HEK293 (cell line): ENCODE data around the gene TMX3.

Experiments used
- SETDB1 ChIP-seq: IDR thresholded peaks from one replicate; pipeline ENCODE4 v1.6.1; 2017; ENCODE audit warnings: mild to moderate bottlenecking, low read length, moderate library complexity, mixed read lengths; ENCODE audit not compliant: insufficient read length
- TCF7L2 ChIP-seq: IDR thresholded peaks from 2 replicates; pipeline ENCODE4 v1.6.1; 2011; ENCODE audit warnings: low read depth, mild to moderate bottlenecking, inconsistent platforms, low read length, moderate library complexity, borderline replicate concordance
- ZNF10 ChIP-seq: fragments of 450-650 bp; formaldehyde crosslinking; IDR thresholded peaks from 2 replicates; pipeline ENCODE4 v1.5.1; 2017; ENCODE audit warnings: missing biosample characterization, missing genetic modification characterization
- ZNF121 ChIP-seq: fragments of 450-650 bp; formaldehyde crosslinking; IDR thresholded peaks from 2 replicates; pipeline ENCODE4 v1.5.1; 2016; ENCODE audit warnings: missing biosample characterization, missing genetic modification characterization
- ZNF146 ChIP-seq: fragments of 450-650 bp; formaldehyde crosslinking; IDR thresholded peaks from 2 replicates; pipeline ENCODE4 v1.5.1; 2016; ENCODE audit warnings: missing biosample characterization, missing genetic modification characterization
- ZNF585B ChIP-seq: fragments of 450-650 bp; formaldehyde crosslinking; IDR thresholded peaks from 2 replicates; pipeline ENCODE4 v1.5.1; 2016; ENCODE audit warnings: missing biosample characterization, missing genetic modification characterization
- ZNF747 ChIP-seq: fragments of 450-650 bp; formaldehyde crosslinking; IDR thresholded peaks from 2 replicates; pipeline ENCODE4 v1.5.1; 2016; ENCODE audit warnings: missing biosample characterization, missing genetic modification characterization
- ZNF785 ChIP-seq: fragments of 450-650 bp; formaldehyde crosslinking; IDR thresholded peaks from 2 replicates; pipeline ENCODE4 v1.5.1; 2016; ENCODE audit warnings: missing biosample characterization, missing genetic modification characterization
- ZNF830 ChIP-seq: fragments of 450-650 bp; IDR thresholded peaks from 2 replicates; pipeline ENCODE4 v1.5.0; 2018; ENCODE audit warnings: missing biosample characterization, missing genetic modification characterization, low read depth, mild to moderate bottlenecking, moderate library complexity
- TF ChIP-seq, protein P1 (sequence below): fragments of 450-650 bp; formaldehyde crosslinking; IDR thresholded peaks from 2 replicates; pipeline ENCODE4 v1.5.1; 2016; ENCODE audit warnings: missing biosample characterization, missing genetic modification characterization
- TF ChIP-seq, protein P2 (sequence below): fragments of 450-650 bp; formaldehyde crosslinking; IDR thresholded peaks from 2 replicates; pipeline ENCODE4 v1.5.1; 2016; ENCODE audit warnings: missing biosample characterization, missing genetic modification characterization
- TF ChIP-seq, protein P3 (sequence below): fragments of 450-650 bp; formaldehyde crosslinking; IDR thresholded peaks from 2 replicates; pipeline ENCODE4 v1.5.1; 2016; ENCODE audit warnings: missing biosample characterization, missing genetic modification characterization

DNA sequence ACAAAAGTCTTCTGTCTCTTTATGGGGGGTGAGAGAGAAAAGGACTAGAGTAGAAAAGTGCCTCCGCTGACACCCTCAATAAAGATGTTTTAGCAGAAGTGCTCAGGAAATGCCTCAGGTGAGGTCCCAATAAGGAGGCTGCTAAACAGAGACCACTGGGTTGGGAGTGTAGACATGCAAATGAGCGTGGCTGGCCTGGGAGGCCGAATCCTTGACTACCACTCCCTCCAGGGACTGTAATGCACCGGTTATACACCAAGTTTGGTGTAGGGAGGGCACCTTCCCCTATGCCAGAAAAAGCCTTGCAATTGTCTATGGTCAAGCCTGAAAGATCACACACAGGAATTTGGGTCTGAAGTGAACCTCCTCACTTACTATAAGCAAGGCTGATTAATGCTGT, 1.8 kb downstream of the TMX3 start:
- TF ChIP-seq ZNF747 (tag by site-specific recombination) = no peak
- TF ChIP-seq, protein P1, sequence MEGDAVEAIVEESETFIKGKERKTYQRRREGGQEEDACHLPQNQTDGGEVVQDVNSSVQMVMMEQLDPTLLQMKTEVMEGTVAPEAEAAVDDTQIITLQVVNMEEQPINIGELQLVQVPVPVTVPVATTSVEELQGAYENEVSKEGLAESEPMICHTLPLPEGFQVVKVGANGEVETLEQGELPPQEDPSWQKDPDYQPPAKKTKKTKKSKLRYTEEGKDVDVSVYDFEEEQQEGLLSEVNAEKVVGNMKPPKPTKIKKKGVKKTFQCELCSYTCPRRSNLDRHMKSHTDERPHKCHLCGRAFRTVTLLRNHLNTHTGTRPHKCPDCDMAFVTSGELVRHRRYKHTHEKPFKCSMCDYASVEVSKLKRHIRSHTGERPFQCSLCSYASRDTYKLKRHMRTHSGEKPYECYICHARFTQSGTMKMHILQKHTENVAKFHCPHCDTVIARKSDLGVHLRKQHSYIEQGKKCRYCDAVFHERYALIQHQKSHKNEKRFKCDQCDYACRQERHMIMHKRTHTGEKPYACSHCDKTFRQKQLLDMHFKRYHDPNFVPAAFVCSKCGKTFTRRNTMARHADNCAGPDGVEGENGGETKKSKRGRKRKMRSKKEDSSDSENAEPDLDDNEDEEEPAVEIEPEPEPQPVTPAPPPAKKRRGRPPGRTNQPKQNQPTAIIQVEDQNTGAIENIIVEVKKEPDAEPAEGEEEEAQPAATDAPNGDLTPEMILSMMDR (tag by site-specific recombination) = no peak
- no peak for TF ChIP-seq SETDB1
- no peak for TF ChIP-seq ZNF585B (tag by site-specific recombination)
- TF ChIP-seq, protein P2, sequence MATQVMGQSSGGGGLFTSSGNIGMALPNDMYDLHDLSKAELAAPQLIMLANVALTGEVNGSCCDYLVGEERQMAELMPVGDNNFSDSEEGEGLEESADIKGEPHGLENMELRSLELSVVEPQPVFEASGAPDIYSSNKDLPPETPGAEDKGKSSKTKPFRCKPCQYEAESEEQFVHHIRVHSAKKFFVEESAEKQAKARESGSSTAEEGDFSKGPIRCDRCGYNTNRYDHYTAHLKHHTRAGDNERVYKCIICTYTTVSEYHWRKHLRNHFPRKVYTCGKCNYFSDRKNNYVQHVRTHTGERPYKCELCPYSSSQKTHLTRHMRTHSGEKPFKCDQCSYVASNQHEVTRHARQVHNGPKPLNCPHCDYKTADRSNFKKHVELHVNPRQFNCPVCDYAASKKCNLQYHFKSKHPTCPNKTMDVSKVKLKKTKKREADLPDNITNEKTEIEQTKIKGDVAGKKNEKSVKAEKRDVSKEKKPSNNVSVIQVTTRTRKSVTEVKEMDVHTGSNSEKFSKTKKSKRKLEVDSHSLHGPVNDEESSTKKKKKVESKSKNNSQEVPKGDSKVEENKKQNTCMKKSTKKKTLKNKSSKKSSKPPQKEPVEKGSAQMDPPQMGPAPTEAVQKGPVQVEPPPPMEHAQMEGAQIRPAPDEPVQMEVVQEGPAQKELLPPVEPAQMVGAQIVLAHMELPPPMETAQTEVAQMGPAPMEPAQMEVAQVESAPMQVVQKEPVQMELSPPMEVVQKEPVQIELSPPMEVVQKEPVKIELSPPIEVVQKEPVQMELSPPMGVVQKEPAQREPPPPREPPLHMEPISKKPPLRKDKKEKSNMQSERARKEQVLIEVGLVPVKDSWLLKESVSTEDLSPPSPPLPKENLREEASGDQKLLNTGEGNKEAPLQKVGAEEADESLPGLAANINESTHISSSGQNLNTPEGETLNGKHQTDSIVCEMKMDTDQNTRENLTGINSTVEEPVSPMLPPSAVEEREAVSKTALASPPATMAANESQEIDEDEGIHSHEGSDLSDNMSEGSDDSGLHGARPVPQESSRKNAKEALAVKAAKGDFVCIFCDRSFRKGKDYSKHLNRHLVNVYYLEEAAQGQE = no peak
- no peak for TF ChIP-seq TCF7L2
- no peak for TF ChIP-seq ZNF785 (tag by site-specific recombination)
- TF ChIP-seq ZNF146 = no peak
- TF ChIP-seq ZNF10 = no peak
- TF ChIP-seq ZNF121 (tag by site-specific recombination) = no peak
- TF ChIP-seq ZNF830 (tag by site-specific recombination) = no peak
- TF ChIP-seq, protein P3, sequence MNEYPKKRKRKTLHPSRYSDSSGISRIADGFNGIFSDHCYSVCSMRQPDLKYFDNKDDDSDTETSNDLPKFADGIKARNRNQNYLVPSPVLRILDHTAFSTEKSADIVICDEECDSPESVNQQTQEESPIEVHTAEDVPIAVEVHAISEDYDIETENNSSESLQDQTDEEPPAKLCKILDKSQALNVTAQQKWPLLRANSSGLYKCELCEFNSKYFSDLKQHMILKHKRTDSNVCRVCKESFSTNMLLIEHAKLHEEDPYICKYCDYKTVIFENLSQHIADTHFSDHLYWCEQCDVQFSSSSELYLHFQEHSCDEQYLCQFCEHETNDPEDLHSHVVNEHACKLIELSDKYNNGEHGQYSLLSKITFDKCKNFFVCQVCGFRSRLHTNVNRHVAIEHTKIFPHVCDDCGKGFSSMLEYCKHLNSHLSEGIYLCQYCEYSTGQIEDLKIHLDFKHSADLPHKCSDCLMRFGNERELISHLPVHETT (tag by site-specific recombination) = no peak
